CD14-positive monocyte (primary cell): ENCODE results near the gene AGBL1. TPM values are rescaled to one million over a fixed set of nuclear protein-coding genes. Genes with fewer than 3 reads are reported as not detected.

Source experiments
- DNase-seq, 3 donors: peaks; one replicate each; pipeline ENCODE4 v3.0.0-alpha.2; 2011 to 2022
- H2AFZ ChIP-seq: 2 replicates; pipeline ENCODE4 v1.6.0; 2012; ENCODE audit warnings: mild to moderate bottlenecking, low read depth, low read length, inconsistent platforms; ENCODE audit not compliant: insufficient read depth, poor library complexity, severe bottlenecking
- H3K27ac ChIP-seq, 2 donors: 1 replicate in 1 of 2; 2 replicates in 1 of 2; pipeline ENCODE4 v1.5.1; 2012 to 2013; ENCODE audit warnings: low read length in 2 of 2, control low read depth in 1 of 2, inconsistent platforms in 1 of 2, low read depth in 1 of 2, mild to moderate bottlenecking in 1 of 2
- H3K27me3 ChIP-seq, 2 donors: one replicate each; pipeline versions ENCODE4 v1.6.0 to v1.6.1; 2011 to 2013; ENCODE audit warnings: low read length in 2 of 2; ENCODE audit not compliant: control insufficient read depth in 2 of 2, insufficient read depth in 2 of 2
- H3K36me3 ChIP-seq, 2 donors: replicated peaks in 1 of 2; 1 replicate in 1 of 2; 2 replicates in 1 of 2; pipeline versions ENCODE4 v1.5.1 to v1.6.1; 2012 to 2013; ENCODE audit warnings: low read length in 2 of 2, control low read depth in 1 of 2, inconsistent platforms in 1 of 2, mild to moderate bottlenecking in 1 of 2; ENCODE audit not compliant: insufficient read depth in 2 of 2, control insufficient read depth in 1 of 2
- H3K4me1 ChIP-seq, 2 donors: 1 replicate in 1 of 2; 2 replicates in 1 of 2; pipeline versions ENCODE4 v1.5.1 to v1.6.1; 2012 to 2013; ENCODE audit warnings: low read length in 2 of 2, control low read depth in 1 of 2, inconsistent platforms in 1 of 2, mild to moderate bottlenecking in 1 of 2, moderate library complexity in 1 of 2; ENCODE audit not compliant: insufficient read depth in 2 of 2, control insufficient read depth in 1 of 2
- H3K4me2 ChIP-seq: replicated peaks from 2 replicates; pipeline ENCODE3; 2012; ENCODE audit warnings: low read length, moderate library complexity, mild to moderate bottlenecking; ENCODE audit not compliant: poor library complexity, severe bottlenecking; ENCODE audit errors: extremely low read depth
- H3K4me3 ChIP-seq, 3 experiments: fragments of 200-600 bp in 1 of 3; sonication (generic) in 1 of 3; replicated peaks in 1 of 3; 1 replicate in 2 of 3; 2 replicates in 1 of 3; pipeline ENCODE4 v1.5.1; 2011 to 2013; ENCODE audit warnings: low read length in 3 of 3, mild to moderate bottlenecking in 3 of 3, control low read depth in 2 of 3, low read depth in 2 of 3, inconsistent platforms in 1 of 3, moderate library complexity in 1 of 3
- H3K79me2 ChIP-seq: 2 replicates; pipeline ENCODE4 v1.6.0; 2012; ENCODE audit warnings: mild to moderate bottlenecking, control low read depth, inconsistent platforms, low read length, moderate library complexity; ENCODE audit not compliant: insufficient read depth
- H3K9ac ChIP-seq: 2 replicates; pipeline ENCODE4 v1.6.0; 2017; ENCODE audit warnings: low read length, mild to moderate bottlenecking; ENCODE audit not compliant: insufficient read depth, poor library complexity, severe bottlenecking
- H3K9me3 ChIP-seq, 2 donors: replicated peaks in 1 of 2; 1 replicate in 1 of 2; 2 replicates in 1 of 2; pipeline versions ENCODE4 v1.5.1 to v1.6.1; 2012 to 2013; ENCODE audit warnings: low read length in 2 of 2, control low read depth in 1 of 2; ENCODE audit not compliant: control insufficient read depth in 1 of 2, insufficient read depth in 1 of 2
- H4K20me1 ChIP-seq: 2 replicates; pipeline ENCODE4 v1.6.0; 2012; ENCODE audit warnings: mild to moderate bottlenecking, low read length, control low read depth, moderate library complexity; ENCODE audit not compliant: insufficient read depth
- H3K27ac Mint-ChIP-seq, 7 donors: one replicate each; pipeline ENCODE4 v1.8.0; 2020; ENCODE audit warnings: mild to moderate bottlenecking in 7 of 7, mixed read lengths in 7 of 7, moderate library complexity in 6 of 7, inconsistent platforms in 2 of 7
- H3K27me3 Mint-ChIP-seq, 3 donors: one replicate each; pipeline ENCODE4 v1.8.0; 2021 to 2022; ENCODE audit warnings: low read depth in 3 of 3, mild to moderate bottlenecking in 3 of 3, mixed read lengths in 3 of 3, moderate library complexity in 3 of 3, inconsistent platforms in 1 of 3
- H3K36me3 Mint-ChIP-seq, 2 donors: one replicate each; pipeline ENCODE4 v1.8.0; 2020; ENCODE audit warnings: mixed read lengths in 2 of 2, inconsistent platforms in 1 of 2, mild to moderate bottlenecking in 1 of 2
- H3K4me1 Mint-ChIP-seq: one replicate; pipeline ENCODE4 v1.8.0; 2020; ENCODE audit warnings: mild to moderate bottlenecking, mixed read lengths
- H3K4me3 Mint-ChIP-seq, 2 donors: one replicate each; pipeline ENCODE4 v1.8.0; 2020; ENCODE audit warnings: mild to moderate bottlenecking in 2 of 2, mixed read lengths in 2 of 2, moderate library complexity in 1 of 2
- H3K9me3 Mint-ChIP-seq, 7 donors: one replicate each; pipeline ENCODE4 v1.8.0; 2020 to 2022; ENCODE audit warnings: mixed read lengths in 7 of 7, mild to moderate bottlenecking in 6 of 7, moderate library complexity in 6 of 7, inconsistent platforms in 2 of 7
- CTCF ChIP-seq: fragments of 200-600 bp; IDR thresholded peaks from one replicate; pipeline ENCODE4 v1.8.0; 2022; ENCODE audit warnings: antibody characterized with exemption, mild to moderate bottlenecking
- WGBS: methylation state at CpG from one replicate; pipeline ENCODE4 v1.1.5; 2013; ENCODE audit warnings: missing lambda C conversion rate; ENCODE audit not compliant: insufficient coverage; 5-methylcytosine and 5-hydroxymethylcytosine counted together
- intact Hi-C, 2 donors: fragments of 100-400 bp; cut with micrococcal nuclease; formaldehyde crosslinking; loops; one replicate each; pipeline versions ENCODE4 v1.15.0 to v1.15.1; 2023
- polyA plus RNA-seq, 3 donors: library from polyadenylated mRNA; depleted of rRNA in 1 of 3; unstranded in 2 of 3; stranded (reverse) in 1 of 3; fragments of 300-500 nt in 2 of 3; fragments of >200 nt in 1 of 3; fragmentation: Illumina TruSeq in 2 of 3; gene quantifications; 1 replicate in 2 of 3; 2 replicates in 1 of 3; pipeline ENCODE4 v1.2.3, GENCODE V29; 2012 to 2021

Gene AGBL1
- polyA plus RNA-seq, 3 donors = not detected

DNA sequence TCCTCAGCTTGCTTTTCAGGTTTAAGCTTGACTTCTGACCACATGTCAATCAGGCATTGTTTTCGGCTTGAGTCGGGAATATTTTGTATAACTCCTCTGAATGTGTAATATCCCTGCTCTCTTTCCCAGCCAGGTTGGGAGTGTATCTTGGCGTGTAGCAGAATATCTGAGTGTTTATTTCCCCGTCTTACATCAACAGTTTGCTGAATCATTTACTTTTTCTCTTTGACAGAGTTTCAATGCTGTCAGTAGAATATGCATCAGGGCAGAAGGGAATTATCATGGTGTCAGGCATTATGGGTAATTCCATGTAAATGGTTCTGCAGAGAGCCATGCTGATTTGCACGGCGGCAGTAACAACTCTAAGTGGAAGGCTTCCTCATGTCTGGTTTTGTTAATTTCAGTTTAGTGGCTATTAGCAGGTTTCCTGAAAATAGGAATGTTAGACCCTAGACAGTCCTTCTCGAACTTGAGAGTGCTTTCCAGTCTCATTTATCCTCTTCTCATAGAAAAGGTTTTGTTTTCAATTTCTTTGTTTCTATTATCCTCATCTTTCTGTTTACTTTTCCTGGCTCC, 566.3 kb downstream of the AGBL1 start:
- H3K4me3 Mint-ChIP-seq = no peak overlapping the region
- WGBS = no CpG with 5 or more reads among the region's 7 CpGs

GRCh38 chr15:86647810-86648440, 568.3 kb downstream of the AGBL1 start:
- no peaks in the 10 kb centered on the region for H4K20me1 ChIP-seq
- Mint-ChIP-seq H3K36me3 (no peaks in the 10 kb centered on the region), H3K4me3 (no peak overlapping the region), H3K4me1 (no peaks in the 10 kb centered on the region), H3K27ac (no peak overlapping the region), H3K9me3 (peaks cover 0 to 6% (median 0%) of the 10 kb centered on the region in 7 donors), H3K27me3 (no peaks in the 10 kb centered on the region)
- intact Hi-C loops = no loop called here
- no peak overlapping the region for H3K4me3 ChIP-seq
- no peak for TF ChIP-seq CTCF
- 77% methylated on average over 2 of the region's 2 CpGs for WGBS
- no peaks in the 10 kb centered on the region for H3K79me2 ChIP-seq
- no peak overlapping the region for H3K9ac ChIP-seq
- H3K36me3 ChIP-seq = no peaks in the 10 kb centered on the region
- H3K4me1 ChIP-seq = no peaks in the 10 kb centered on the region
- no peaks in the 10 kb centered on the region for H3K27me3 ChIP-seq
- no peak overlapping the region for H3K27ac ChIP-seq
- DNase-seq = no peak
- no peak overlapping the region for H3K4me2 ChIP-seq
- no peak overlapping the region for H2AFZ ChIP-seq
- H3K9me3 ChIP-seq = no peaks in the 10 kb centered on the region

More for the DNA sequence above, 566.3 kb downstream of the AGBL1 start:
- peaks cover 0 to 6% (median 0%) of the 10 kb centered on the region in 7 donors for H3K9me3 Mint-ChIP-seq
- Histone ChIP-seq H3K9ac (no peak overlapping the region), H3K27me3 (no peaks in the 10 kb centered on the region), H3K4me1 (no peaks in the 10 kb centered on the region), H2AFZ (no peak overlapping the region), H3K27ac (no peak overlapping the region), H3K4me3 (no peak overlapping the region), H3K4me2 (no peak overlapping the region), H3K36me3 (no peaks in the 10 kb centered on the region), H3K9me3 (no peaks in the 10 kb centered on the region), H3K79me2 (no peaks in the 10 kb centered on the region), H4K20me1 (no peaks in the 10 kb centered on the region)
- no peak overlapping the region for H3K27ac Mint-ChIP-seq
- H3K27me3 Mint-ChIP-seq = no peaks in the 10 kb centered on the region
- no peaks in the 10 kb centered on the region for H3K4me1 Mint-ChIP-seq
- DNase-seq = no peak
- intact Hi-C loops = no loop called here
- TF ChIP-seq CTCF = no peak
- no peaks in the 10 kb centered on the region for H3K36me3 Mint-ChIP-seq
